GM15510 (cell line): ENCODE results near the gene PCSK1.

ENCODE experiments used
- POLR2A ChIP-seq: IDR thresholded peaks from 3 replicates; pipeline ENCODE4 v1.6.1; 2011; ENCODE audit warnings: borderline replicate concordance; ENCODE audit not compliant: insufficient read length; ENCODE audit errors: extremely low read depth

Gene PCSK1

DNA sequence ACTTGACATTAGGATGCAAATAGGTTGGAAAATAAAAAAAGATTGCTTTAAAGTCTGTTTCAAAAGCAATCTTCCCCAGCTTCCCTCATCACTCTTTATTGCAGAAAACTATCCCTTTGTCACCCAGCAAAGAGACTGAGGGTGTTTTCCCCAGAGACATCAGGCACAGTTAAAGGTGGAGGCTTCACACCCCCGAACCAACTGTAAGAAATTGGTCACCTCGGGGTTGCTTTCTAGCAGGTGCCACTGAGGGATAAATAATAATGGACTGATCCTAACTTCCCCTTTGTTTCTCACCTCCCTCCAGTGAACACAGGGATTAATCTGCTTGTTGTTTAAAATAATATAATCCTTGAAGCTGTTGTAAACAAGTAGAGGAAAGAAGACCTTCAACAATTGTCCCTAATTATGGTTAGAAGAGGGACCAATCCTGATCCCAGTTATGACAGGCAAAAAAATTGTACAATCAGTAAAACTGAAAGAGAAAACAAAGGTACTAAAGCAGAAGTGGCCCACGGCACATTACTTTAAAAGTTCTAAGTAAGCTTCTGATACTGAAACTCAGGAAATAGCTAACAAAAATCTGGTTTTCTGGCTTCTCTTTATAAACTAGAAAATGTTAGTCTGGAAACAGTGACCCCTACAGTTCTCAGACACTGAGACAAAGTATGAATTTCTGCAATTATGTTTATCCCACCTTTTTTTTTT lies 6.6 kb upstream of the PCSK1 start:
- no peak for TF ChIP-seq POLR2A

DNA sequence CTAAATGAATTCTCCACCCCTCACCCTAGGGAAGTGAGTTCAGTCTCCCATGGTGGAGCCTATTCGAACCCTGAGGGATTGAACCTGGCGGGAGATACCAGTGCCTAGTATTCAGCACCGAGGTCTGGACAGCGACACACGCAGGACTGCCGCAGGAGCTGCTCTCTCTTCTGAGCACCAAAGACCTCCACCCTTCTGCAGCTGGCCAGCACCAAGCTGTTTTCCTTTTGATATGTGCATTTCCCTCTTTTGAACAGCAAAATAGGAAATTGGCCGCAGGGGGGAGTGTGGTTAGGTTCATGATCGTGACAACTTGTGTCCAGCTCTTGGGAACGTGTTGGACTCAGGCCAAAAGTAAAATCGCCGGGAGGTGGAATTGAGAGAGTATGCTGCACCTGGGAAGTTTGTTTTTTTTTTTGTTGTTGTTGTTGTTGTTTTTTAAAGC lies 1.2 kb upstream of the PCSK1 start:
- no peak for TF ChIP-seq POLR2A

- TF ChIP-seq POLR2A: no peak
Measured at GRCh38 chr5:96432216-96433065, 607 bp downstream of the PCSK1 start.

- TF ChIP-seq POLR2A: no peak
Measured at GRCh38 chr5:96431376-96432187, 1.5 kb downstream of the PCSK1 start.

GRCh38 chr5:96427824-96428223 lies 5.2 kb downstream of the PCSK1 start:
- TF ChIP-seq POLR2A: no peak

GRCh38 chr5:96426831-96427230 lies 6.2 kb downstream of the PCSK1 start:
- TF ChIP-seq POLR2A: no peak

DNA sequence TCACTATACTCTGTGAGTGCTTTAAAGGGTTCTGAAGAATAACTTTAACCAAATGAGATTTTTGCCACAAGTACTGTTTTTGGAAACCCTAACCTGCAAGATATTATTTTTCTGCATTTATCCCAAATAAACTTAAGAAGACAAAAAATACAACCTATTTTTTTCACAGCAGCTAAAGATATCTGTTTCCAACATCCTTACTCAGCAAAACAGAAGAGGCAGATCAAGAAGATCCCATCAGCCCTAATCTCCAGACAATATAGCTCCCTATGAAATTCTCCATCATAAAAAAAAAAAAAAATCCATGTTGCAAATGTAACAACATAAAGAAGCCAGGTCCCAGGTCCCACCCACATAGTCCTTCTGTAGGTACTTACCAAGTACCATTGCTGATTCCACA lies 7.6 kb downstream of the PCSK1 start:
- TF ChIP-seq POLR2A: no peak

DNA sequence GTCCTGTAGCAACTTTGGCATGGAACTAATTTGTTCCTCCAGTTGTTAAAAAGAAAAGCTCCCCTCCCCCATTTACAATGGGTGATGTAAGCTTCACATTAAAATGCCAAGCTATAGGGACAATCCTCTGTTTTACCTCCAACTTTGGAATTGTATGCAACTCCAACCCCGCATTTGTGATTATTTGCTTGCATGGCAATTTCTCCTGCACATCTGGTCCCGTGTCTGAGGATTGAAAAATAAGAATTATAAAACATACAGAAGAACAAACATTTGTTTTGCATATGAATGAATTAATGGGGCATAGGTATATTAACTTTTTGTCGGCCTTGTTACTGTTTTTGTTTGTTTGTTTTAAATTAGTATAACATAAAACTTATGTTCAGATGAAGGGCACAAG lies 17.2 kb downstream of the PCSK1 start:
- no peak for TF ChIP-seq POLR2A

DNA sequence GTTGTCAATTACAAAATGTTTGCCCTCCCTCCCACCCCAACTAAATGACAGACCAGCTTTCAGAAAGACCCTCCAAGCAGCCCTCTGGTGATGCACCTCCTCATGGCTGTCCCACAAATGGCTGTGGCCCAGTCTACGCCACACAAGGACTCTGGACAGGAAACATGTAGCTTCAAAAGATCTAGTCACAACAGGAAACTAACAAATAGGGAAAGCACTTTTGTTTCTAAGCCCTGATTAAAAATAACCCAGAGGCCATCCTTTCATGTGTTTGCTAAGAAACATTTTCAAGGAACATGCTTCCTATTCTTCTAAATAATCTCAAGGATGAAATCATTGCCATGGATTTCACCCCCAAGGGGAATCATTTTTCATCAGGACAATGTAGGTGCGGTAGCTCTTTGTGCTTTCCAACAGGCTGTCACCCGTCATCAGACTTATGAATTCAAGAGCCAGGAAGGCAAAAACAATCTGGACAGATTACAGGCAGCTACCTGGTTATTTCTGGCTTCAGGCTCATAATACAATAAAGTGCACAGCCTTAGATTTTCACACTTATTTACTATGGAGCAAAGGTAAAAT lies 20.1 kb downstream of the PCSK1 start:
- TF ChIP-seq POLR2A: no peak

GRCh38 chr5:96410013-96410412 lies 23.0 kb downstream of the PCSK1 start:
- no peak for TF ChIP-seq POLR2A

- no peak for TF ChIP-seq POLR2A
Measured at GRCh38 chr5:96408841-96409538, 24.1 kb downstream of the PCSK1 start.

DNA sequence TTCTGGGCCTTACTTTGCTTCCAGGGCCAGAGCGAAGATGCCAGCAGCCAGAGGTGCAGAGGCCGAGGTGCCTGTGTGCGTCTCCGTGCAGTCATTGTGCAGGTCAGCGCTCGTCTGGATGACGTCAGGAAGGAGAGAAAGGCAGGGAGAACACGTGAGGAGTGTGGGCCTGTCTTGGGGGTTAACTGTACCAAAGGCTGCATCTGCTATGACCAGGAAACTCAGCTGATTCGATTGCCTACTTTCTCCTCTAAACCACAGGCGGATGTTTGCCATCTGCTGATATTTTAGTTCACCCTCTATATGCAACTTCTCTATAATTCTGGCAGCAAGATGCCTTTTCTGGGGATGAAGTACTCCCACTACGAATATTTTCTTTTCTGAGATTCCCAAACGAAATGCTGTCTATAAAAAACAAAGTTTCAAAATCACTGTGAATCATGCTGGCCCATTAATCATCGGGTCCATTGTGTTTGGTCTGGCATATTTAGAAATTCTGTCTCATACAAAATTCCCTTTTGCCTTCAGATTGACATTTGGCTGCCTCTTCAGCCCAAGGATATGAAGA lies 24.8 kb downstream of the PCSK1 start:
- no peak for TF ChIP-seq POLR2A

DNA sequence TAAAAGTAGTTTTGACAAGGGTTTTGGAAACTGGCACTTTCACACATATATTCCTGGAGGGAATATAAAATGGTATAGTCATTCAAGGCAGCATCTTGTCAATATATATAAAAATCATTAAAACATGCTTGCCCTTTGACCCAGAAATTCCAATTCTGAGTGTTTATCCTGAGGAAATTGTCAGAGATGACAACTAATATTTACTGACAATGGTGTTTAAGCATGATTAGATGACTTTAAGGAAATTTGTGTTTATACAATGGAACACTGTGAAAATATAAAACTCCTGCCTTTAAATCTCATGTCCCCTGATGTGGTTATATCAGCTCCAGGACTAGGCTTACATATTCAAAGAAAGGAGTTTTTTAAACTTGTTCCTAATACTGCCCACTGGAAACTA lies 25.6 kb downstream of the PCSK1 start:
- TF ChIP-seq POLR2A: no peak
